ENCODE results near the gene TMCC3.
"Not testable (repeated sequence)": the region's sequence is repeated elsewhere in the genome, so short reads cannot be mapped to it uniquely, and the experiment has no call there.

Gene TMCC3

GRCh38 chr12:94636462-94637085 lies 13.8 kb downstream of the TMCC3 start:
- DNase-seq (ENCODE audit: low read depth in 2 of 2), result no peak

- DNase-seq (ENCODE audit: low read depth in 2 of 2), result no peak
These were observed 15.6 kb downstream of the TMCC3 start for GRCh38 chr12:94634717-94635116.

GRCh38 chr12:94633401-94633800 lies 17.0 kb downstream of the TMCC3 start:
- no peak for DNase-seq (ENCODE audit: low read depth in 2 of 2)

- DNase-seq (ENCODE audit: low read depth in 2 of 2), result no peak
These were observed 19.3 kb downstream of the TMCC3 start for GRCh38 chr12:94631058-94631457.

- DNase-seq (ENCODE audit: low read depth in 2 of 2), result no peak
These were observed 21.4 kb downstream of the TMCC3 start for GRCh38 chr12:94628819-94629472.

GRCh38 chr12:94628369-94628768 lies 22.0 kb downstream of the TMCC3 start:
- DNase-seq (ENCODE audit: low read depth in 2 of 2), result no peak

- no peak for DNase-seq (ENCODE audit: low read depth in 2 of 2)
These were observed 24.8 kb downstream of the TMCC3 start for GRCh38 chr12:94625531-94625930.

- no peak for DNase-seq (ENCODE audit: low read depth in 2 of 2)
These were observed 27.0 kb downstream of the TMCC3 start for GRCh38 chr12:94623161-94623920.

- no peak for DNase-seq (ENCODE audit: low read depth in 2 of 2)
These were observed 27.9 kb downstream of the TMCC3 start for GRCh38 chr12:94622475-94622874.

GRCh38 chr12:94621662-94622359 lies 28.5 kb downstream of the TMCC3 start:
- DNase-seq (ENCODE audit: low read depth in 2 of 2), result no peak

GRCh38 chr12:94620621-94621020 lies 29.7 kb downstream of the TMCC3 start:
- DNase-seq (ENCODE audit: low read depth in 2 of 2), result no peak

GRCh38 chr12:94618995-94619695 lies 31.2 kb downstream of the TMCC3 start:
- DNase-seq (ENCODE audit: low read depth in 2 of 2), result no peak

GRCh38 chr12:94617101-94617500 lies 33.3 kb downstream of the TMCC3 start:
- DNase-seq (ENCODE audit: low read depth in 2 of 2), result no peak

- no peak for DNase-seq (ENCODE audit: low read depth in 2 of 2)
These were observed 34.1 kb downstream of the TMCC3 start for GRCh38 chr12:94616203-94616729.

- DNase-seq (ENCODE audit: low read depth in 2 of 2), result no peak
These were observed 34.8 kb downstream of the TMCC3 start for GRCh38 chr12:94615260-94616181.

GRCh38 chr12:94614288-94614721 lies 36.1 kb downstream of the TMCC3 start:
- DNase-seq (ENCODE audit: low read depth in 2 of 2), result no peak

GRCh38 chr12:94609917-94610443 lies 40.4 kb downstream of the TMCC3 start:
- no peak for DNase-seq (ENCODE audit: low read depth in 2 of 2)

GRCh38 chr12:94606810-94607209 lies 43.5 kb downstream of the TMCC3 start:
- not testable (repeated sequence) for DNase-seq (ENCODE audit: low read depth in 2 of 2)

GRCh38 chr12:94604366-94604698 lies 46.0 kb downstream of the TMCC3 start:
- no peak for DNase-seq (ENCODE audit: low read depth in 2 of 2)
